Stimulated activated CD4-positive, alpha-beta T cell treated with anti-CD3 and anti-CD28 coated beads, Interleukin-1b, Interleukin-23, amount 100 ng/mL, for 24 hours (primary cell): ENCODE results near the gene SLC38A8.

Experiments used
- DNase-seq, 4 experiments: peaks; one replicate each; pipeline ENCODE4 v3.0.0-alpha.2; 2020; ENCODE audit warnings: low read depth in 4 of 4, low spot score in 1 of 4

SLC38A8 gene

GRCh38 chr16:84000989-84001642 is 41.5 kb downstream of the SLC38A8 start:
- no peak for DNase-seq

GRCh38 chr16:83998091-83998490 is 44.5 kb downstream of the SLC38A8 start:
- no peak for DNase-seq

- no peak for DNase-seq
These were observed 45.9 kb downstream of the SLC38A8 start for GRCh38 chr16:83996481-83997252.

GRCh38 chr16:83995754-83996153 is 46.8 kb downstream of the SLC38A8 start:
- no peak for DNase-seq

GRCh38 chr16:83994703-83995102 is 47.9 kb downstream of the SLC38A8 start:
- DNase-seq: no peak

- no peak for DNase-seq
These were observed 48.5 kb downstream of the SLC38A8 start for GRCh38 chr16:83994087-83994486.

- no peak for DNase-seq
These were observed 50.0 kb downstream of the SLC38A8 start for GRCh38 chr16:83992624-83993023.

- DNase-seq: no peak
These were observed 52.1 kb downstream of the SLC38A8 start for GRCh38 chr16:83990492-83990891.

GRCh38 chr16:83989300-83989699 is 53.3 kb downstream of the SLC38A8 start:
- no peak for DNase-seq

GRCh38 chr16:83983491-83983890 is 59.1 kb downstream of the SLC38A8 start:
- DNase-seq: no peak

- DNase-seq: no peak
These were observed 60.8 kb downstream of the SLC38A8 start for GRCh38 chr16:83981799-83982198.

- DNase-seq: no peak
These were observed 61.8 kb downstream of the SLC38A8 start for GRCh38 chr16:83980794-83981193.

- DNase-seq: no peak
These were observed 63.2 kb downstream of the SLC38A8 start for GRCh38 chr16:83979441-83979840.

GRCh38 chr16:83978401-83978904 is 64.1 kb downstream of the SLC38A8 start:
- no peak for DNase-seq

GRCh38 chr16:83977056-83977815 is 65.4 kb downstream of the SLC38A8 start:
- DNase-seq: no peak

GRCh38 chr16:83975590-83976260 is 66.9 kb downstream of the SLC38A8 start:
- DNase-seq: no peak

- no peak for DNase-seq
These were observed 68.1 kb downstream of the SLC38A8 start for GRCh38 chr16:83974475-83974874.

GRCh38 chr16:83973581-83974385 is 68.8 kb downstream of the SLC38A8 start:
- DNase-seq: no peak

GRCh38 chr16:83973077-83973476 is 69.5 kb downstream of the SLC38A8 start:
- no peak for DNase-seq

GRCh38 chr16:83972256-83973008 is 70.2 kb downstream of the SLC38A8 start:
- DNase-seq: no peak
